Skin epidermis (tissue), 12 donors: ENCODE measurements around the gene TXLNB.
A peak's percentile ranks its signal among the peaks of the same experiment; 100 is the strongest.

Source experiments
- H3K27ac ChIP-seq, 21 experiments: fragments of 200-600 bp; sonication (generic) in 11 of 21; one replicate each; pipeline ENCODE4 v1.5.0; 2020; ENCODE audit warnings: mild to moderate bottlenecking in 3 of 21, inconsistent platforms in 2 of 21, moderate library complexity in 2 of 21
- H3K4me3 ChIP-seq, 7 experiments: fragments of 200-600 bp; sonication (generic) in 2 of 7; one replicate each; pipeline ENCODE4 v1.5.0; 2020; ENCODE audit warnings: inconsistent platforms in 2 of 7, mild to moderate bottlenecking in 2 of 7, moderate library complexity in 1 of 7

TXLNB gene

GRCh38 chr6:139282684-139283083, 9.1 kb downstream of the TXLNB start:
- Histone ChIP-seq H3K27ac (no peak overlapping the region), H3K4me3 (no peak overlapping the region)

GRCh38 chr6:139278190-139278589, 13.6 kb downstream of the TXLNB start:
- H3K4me3 ChIP-seq = no peak overlapping the region
- H3K27ac ChIP-seq = peak overlapping the region in 1 of 21 experiments; percentile 10

GRCh38 chr6:139277587-139277986, 14.2 kb downstream of the TXLNB start:
- peak overlapping the region in 5 of 21 experiments; percentile 1 to 49 (median 10) for H3K27ac ChIP-seq

GRCh38 chr6:139277161-139277560, 14.6 kb downstream of the TXLNB start:
- Histone ChIP-seq H3K4me3 (no peak overlapping the region), H3K27ac (peak overlapping the region in 4 of 21 experiments; percentile 1 to 49 (median 21))

More at GRCh38 chr6:139277587-139277986, 14.2 kb downstream of the TXLNB start:
- H3K4me3 ChIP-seq = no peak overlapping the region

- H3K4me3 ChIP-seq = no peak overlapping the region
- peak overlapping the region in 1 of 21 experiments; percentile 19 for H3K27ac ChIP-seq
Observed at GRCh38 chr6:139275279-139276055, 16.3 kb downstream of the TXLNB start.

GRCh38 chr6:139271056-139271455, 20.7 kb downstream of the TXLNB start:
- H3K27ac ChIP-seq = no peak overlapping the region
- H3K4me3 ChIP-seq = no peak overlapping the region

- H3K4me3 ChIP-seq = no peak overlapping the region
Observed at GRCh38 chr6:139270249-139270648, 21.5 kb downstream of the TXLNB start.

GRCh38 chr6:139265512-139266190, 26.1 kb downstream of the TXLNB start:
- H3K4me3 ChIP-seq = no peak overlapping the region
- H3K27ac ChIP-seq = no peak overlapping the region

More at GRCh38 chr6:139270249-139270648, 21.5 kb downstream of the TXLNB start:
- H3K27ac ChIP-seq = peak overlapping the region in 1 of 21 experiments; percentile 28

- Histone ChIP-seq H3K27ac (peak overlapping the region in 2 of 21 experiments; percentile 22 to 69), H3K4me3 (no peak overlapping the region)
Observed at GRCh38 chr6:139262519-139263300, 29.1 kb downstream of the TXLNB start.

GRCh38 chr6:139257821-139258398, 33.9 kb downstream of the TXLNB start:
- H3K4me3 ChIP-seq = no peak overlapping the region
- peak overlapping the region in 3 of 21 experiments; percentile 14 to 34 (median 18) for H3K27ac ChIP-seq

- Histone ChIP-seq H3K27ac (peak overlapping the region in 1 of 21 experiments; percentile 14), H3K4me3 (no peak overlapping the region)
Observed at GRCh38 chr6:139257291-139257690, 34.5 kb downstream of the TXLNB start.

- Histone ChIP-seq H3K4me3 (no peak overlapping the region), H3K27ac (peak overlapping the region in 3 of 21 experiments; percentile 13 to 56 (median 22))
Observed at GRCh38 chr6:139256087-139256486, 35.7 kb downstream of the TXLNB start.

GRCh38 chr6:139254196-139254595, 37.6 kb downstream of the TXLNB start:
- H3K4me3 ChIP-seq = no peak overlapping the region
- H3K27ac ChIP-seq = no peak overlapping the region

GRCh38 chr6:139253656-139254055, 38.1 kb downstream of the TXLNB start:
- H3K27ac ChIP-seq = no peak overlapping the region
- H3K4me3 ChIP-seq = no peak overlapping the region

- peak overlapping the region in 7 of 21 experiments; percentile 27 to 63 (median 45) for H3K27ac ChIP-seq
- no peak overlapping the region for H3K4me3 ChIP-seq
Observed at GRCh38 chr6:139251691-139252390, 40.0 kb downstream of the TXLNB start.

GRCh38 chr6:139251045-139251690, 40.6 kb downstream of the TXLNB start:
- peak overlapping the region in 12 of 21 experiments; percentile 9 to 72 (median 42) for H3K27ac ChIP-seq

GRCh38 chr6:139250296-139251044, 41.3 kb downstream of the TXLNB start:
- no peak overlapping the region for H3K4me3 ChIP-seq
- H3K27ac ChIP-seq = peak overlapping the region in 13 of 21 experiments; percentile 1 to 72 (median 42)

More at GRCh38 chr6:139251045-139251690, 40.6 kb downstream of the TXLNB start:
- H3K4me3 ChIP-seq = no peak overlapping the region

- H3K27ac ChIP-seq = peak overlapping the region in 1 of 21 experiments; percentile 63
Observed at GRCh38 chr6:139249395-139249794, 42.4 kb downstream of the TXLNB start.

More at GRCh38 chr6:139249395-139249794, 42.4 kb downstream of the TXLNB start:
- no peak overlapping the region for H3K4me3 ChIP-seq
